Fibroblast of upper back skin (primary cell): ENCODE results near the gene SMAD7.

Experiments used
- DNase-seq: peaks from one replicate; pipeline ENCODE4 v3.0.0-alpha.2; 2013

Gene SMAD7

GRCh38 chr18:48986851-48987761, 36.3 kb upstream of the SMAD7 start:
- DNase-seq, result no peak

DNA sequence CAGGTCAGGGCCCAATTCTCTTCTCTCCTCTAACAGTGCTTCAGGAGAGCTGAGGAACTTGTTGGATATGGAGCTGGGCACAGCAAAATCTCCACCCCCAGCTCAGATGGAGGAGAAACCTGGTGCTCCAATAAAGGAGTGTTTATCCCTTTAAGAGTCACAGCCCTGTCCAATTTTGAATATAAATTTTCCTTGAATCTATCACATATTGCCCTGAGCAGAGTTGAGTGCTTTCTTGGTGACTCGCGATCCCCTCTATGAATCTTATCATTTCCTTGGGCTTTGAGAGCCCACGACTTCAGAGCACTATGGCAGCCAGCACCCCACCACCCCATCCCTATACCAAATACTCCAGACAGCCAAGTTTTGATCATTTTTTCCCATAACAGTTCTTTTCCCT, 34.4 kb upstream of the SMAD7 start:
- peak; percentile 25 for DNase-seq

GRCh38 chr18:48983793-48984437, 33.1 kb upstream of the SMAD7 start:
- DNase-seq, result peak; percentile 45

- DNase-seq, result no peak
These were observed 31.5 kb upstream of the SMAD7 start for GRCh38 chr18:48982266-48982665.

- peak; percentile 57 for DNase-seq
These were observed 29.5 kb upstream of the SMAD7 start for GRCh38 chr18:48979944-48980890.

- DNase-seq, result no peak
These were observed 27.1 kb upstream of the SMAD7 start for GRCh38 chr18:48977914-48978313.

- peak; percentile 79 for DNase-seq
These were observed 25.3 kb upstream of the SMAD7 start for GRCh38 chr18:48975817-48976649.

DNA sequence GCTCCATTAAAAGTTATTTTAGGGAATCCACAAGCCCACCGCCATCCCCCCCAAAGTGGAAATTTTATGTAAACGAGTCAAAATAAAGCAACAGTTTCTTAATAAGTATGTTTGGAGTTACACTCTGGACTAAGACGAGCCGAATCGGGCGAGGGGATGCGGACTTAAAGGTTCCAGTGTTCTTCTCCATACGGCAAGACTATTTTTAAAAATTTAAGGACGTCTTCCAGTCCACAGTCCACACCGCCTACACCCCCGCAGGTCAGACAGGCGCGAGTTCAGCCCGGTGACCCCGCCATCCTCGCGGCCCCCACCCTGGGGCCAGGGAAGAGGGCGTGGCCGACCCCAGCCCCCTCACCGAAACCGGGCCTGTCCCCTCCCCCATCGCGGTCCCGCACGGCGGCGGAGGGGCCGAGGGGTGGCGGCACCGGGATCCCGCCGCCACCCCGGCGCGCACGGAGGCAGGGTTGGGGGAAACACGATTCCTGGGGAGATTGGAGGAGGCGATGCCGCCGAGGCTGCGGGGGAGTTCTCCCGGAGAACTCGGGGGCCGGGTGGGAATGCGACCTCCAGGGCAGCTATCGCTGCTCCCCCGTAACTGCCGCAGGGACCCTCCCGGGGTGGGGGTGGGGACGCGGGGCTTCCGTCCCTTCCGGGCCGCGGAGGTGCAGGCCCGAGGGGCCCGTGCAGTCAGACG, 24.5 kb upstream of the SMAD7 start:
- no peak for DNase-seq

GRCh38 chr18:48974304-48975119, 23.7 kb upstream of the SMAD7 start:
- no peak for DNase-seq

DNA sequence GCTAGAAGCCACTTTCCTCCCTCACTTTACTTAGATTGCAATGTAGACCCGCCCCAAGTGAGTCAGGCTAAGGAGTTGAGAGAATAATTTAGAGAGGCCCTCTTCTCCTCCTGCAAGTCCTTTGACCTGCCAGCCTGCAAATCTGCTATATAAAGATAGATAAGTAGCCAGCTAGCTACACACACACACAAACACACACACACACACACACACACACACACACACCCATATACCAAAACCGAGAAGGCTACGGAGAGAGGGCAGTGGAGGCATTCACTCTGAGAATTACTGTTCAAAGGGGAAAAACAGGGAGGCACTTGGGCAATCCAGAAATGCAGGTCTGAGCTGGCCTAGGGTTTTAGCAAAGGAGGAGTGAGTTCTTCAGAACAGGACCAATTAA, 23.0 kb upstream of the SMAD7 start:
- DNase-seq, result no peak

DNA sequence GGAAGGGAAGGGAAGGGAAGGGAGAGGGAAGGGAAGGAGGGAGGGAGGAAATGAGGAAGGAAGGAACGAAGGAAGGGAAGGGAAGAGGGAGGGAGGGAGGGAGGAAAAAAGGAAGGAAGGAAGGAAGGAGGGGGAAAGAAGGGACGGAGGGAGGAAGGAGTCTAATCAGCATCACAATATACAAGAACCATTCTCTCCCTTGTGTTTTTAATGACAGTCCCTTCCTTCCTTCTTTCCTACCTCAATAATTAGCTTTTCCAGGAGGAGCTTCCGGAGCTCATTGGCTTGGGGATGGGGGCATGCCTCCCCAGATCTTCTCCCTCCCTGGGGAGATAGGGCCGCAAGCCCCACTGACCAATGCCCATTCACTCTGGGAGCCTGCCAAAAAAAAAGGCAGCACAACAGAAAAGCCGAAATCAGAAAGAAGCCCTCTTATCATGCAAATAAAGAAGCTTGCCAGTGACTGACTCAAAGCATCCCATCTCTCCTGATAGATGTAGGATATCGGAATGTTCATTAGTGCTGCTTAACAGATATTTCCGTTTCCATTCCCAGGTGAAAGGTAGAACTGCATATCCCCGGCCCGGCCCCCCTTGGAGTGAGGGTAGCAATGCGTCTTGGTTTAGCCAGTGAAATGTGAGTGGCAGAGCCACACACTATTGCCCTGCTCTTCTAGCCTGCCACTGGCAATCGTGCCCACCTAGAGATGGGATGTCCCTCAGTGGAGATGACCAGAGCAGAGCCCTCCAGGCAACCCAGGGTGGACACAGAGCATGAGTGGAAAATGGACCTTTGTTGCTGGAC, 17.8 kb upstream of the SMAD7 start:
- DNase-seq, result no peak

- DNase-seq, result no peak
These were observed 16.8 kb upstream of the SMAD7 start for GRCh38 chr18:48967545-48967944.

GRCh38 chr18:48966523-48966922, 15.8 kb upstream of the SMAD7 start:
- no peak for DNase-seq

- DNase-seq, result no peak
These were observed 13.1 kb upstream of the SMAD7 start for GRCh38 chr18:48963586-48964470.

- DNase-seq, result peak; percentile 70
These were observed 12.3 kb upstream of the SMAD7 start for GRCh38 chr18:48962994-48963561.

GRCh38 chr18:48962252-48962993, 11.7 kb upstream of the SMAD7 start:
- no peak for DNase-seq

- DNase-seq, result no peak
These were observed 10.8 kb upstream of the SMAD7 start for GRCh38 chr18:48961547-48961946.
